HG03565 (cell line): ENCODE measurements around the gene ALK.

Experiments used
- ATAC-seq: cut with Tn5 transposase; IDR thresholded peaks from one replicate; pipeline ENCODE4 v1.9.1; 2021; ENCODE audit warnings: mild to moderate bottlenecking, moderate library complexity; ENCODE audit not compliant: unreplicated experiment

The ALK gene

DNA sequence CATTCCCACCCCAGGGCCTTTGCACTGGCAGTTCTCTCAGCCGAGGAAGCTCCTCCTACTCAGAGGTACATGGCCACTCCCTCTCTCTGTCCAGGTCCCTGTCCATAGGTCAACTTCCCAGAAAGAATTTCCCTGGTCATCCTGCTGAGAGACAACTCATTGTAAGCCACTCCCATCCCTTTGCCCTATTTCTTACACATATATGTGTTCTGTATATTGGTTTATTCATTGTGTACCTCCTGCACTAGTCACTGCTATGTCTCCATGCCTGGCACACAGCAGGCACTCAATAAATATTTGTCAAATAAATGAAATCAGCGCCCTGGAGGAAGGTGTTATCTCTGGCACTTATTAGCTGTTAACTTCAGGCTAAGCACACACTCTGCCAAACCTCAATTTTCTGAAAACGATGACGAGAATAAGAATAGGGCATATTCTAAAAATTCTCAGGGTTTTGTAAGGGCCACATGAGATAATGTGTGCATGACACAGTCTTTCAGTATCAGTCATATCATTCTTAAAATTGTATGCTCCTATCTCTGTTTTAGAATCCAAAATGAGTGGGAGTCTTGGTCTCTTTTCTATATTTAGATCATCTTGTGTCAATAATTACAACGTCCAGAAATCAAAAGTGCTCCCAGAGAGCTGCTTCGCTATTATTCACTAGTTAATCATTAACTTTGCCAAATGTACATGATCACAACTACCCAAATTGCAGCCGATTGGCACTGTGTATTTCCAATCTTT lies 198.0 kb downstream of the ALK start:
- peak; percentile 87 for ATAC-seq

GRCh38 chr2:29719639-29720038 lies 201.7 kb downstream of the ALK start:
- no peak for ATAC-seq

DNA sequence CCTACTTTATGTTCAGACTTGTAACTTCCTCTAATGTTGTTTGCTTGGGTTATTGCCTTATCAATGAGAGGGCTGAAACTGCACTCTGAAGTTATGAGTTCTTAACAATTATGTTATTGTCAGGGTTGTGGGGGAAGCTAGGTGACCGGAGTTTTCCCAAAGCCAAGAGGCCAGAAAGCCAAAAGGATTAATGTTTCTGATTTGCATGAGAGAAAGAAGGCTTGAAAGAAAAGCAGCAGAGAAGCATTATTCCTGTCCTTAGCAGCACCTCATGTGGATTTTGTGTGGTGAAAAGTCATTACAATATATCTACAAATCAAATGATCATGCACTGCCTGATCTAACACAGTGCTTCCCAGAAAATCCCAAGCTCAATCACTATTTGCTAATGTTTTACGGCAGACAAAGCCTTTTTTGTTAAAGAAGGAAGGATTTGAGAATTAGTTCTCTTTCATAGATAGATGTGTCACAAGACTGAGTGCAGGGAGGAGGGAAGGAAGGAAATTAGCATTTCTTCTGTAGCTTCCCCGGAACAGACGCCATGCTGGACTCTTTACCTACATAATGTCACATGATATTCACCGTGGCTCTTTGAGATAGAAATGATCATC lies 203.2 kb downstream of the ALK start:
- no peak for ATAC-seq

- no peak for ATAC-seq
Observed at GRCh38 chr2:29715655-29716054, 205.7 kb downstream of the ALK start.

DNA sequence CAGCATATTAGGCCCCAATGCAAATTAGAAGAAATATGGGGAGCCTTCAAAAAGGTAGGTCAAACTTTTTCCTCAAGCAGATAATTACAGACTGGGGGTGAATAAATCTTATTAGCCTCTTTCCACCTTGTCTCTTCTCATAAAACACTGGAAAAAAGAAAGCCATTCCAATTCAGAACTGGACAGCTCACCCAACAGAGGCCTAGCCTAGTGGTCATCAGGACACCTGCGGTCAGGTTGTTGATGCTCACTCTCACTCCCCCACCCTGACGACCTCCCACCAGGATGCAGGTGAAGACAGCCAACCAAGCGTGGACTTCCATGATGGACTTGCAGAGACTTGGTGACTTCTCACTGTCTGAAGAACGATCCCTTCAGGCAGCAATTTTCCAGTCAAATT lies 207.1 kb downstream of the ALK start:
- no peak for ATAC-seq

- no peak for ATAC-seq
Observed at GRCh38 chr2:29706171-29706720, 215.1 kb downstream of the ALK start.

GRCh38 chr2:29705616-29706015 lies 215.8 kb downstream of the ALK start:
- no peak for ATAC-seq

DNA sequence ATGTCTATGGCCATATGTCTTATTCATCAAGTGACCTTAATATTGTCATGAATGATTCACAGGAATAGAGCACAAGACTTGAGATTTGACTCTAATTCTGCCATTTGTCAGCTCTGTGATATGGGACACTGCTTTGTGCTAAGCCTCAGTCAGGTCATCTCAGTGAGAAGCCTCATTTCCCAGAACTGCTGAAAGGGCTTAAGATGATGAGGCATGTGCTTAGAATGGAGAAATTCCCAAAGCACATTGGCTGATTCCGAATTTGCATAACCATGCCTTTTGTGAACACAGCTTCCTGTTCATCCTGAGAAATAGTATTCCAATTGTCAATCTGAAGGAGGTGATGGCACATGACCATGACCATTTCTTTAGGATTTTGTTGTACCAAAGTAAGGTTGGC lies 218.1 kb downstream of the ALK start:
- ATAC-seq = no peak

DNA sequence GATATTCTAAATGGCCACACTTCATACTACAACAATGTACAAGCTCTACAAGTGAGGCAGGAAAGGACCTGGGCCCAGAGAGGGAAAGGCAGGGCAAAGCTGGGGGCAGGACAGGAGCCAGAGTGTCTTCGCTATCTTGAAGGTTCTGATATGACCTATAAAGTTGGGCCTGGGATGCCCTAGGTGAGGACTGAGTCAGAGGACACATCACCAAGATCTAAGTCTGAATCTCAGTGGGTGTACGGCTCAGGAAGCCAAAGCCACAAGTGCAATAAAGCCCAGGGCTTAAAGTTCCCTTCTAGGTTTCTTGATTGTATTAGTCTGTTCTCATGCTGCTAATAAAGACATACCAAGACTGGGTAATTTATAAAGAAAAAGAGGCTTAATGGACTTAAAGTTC lies 219.1 kb downstream of the ALK start:
- no peak for ATAC-seq

GRCh38 chr2:29700560-29700959 lies 220.8 kb downstream of the ALK start:
- ATAC-seq = no peak

DNA sequence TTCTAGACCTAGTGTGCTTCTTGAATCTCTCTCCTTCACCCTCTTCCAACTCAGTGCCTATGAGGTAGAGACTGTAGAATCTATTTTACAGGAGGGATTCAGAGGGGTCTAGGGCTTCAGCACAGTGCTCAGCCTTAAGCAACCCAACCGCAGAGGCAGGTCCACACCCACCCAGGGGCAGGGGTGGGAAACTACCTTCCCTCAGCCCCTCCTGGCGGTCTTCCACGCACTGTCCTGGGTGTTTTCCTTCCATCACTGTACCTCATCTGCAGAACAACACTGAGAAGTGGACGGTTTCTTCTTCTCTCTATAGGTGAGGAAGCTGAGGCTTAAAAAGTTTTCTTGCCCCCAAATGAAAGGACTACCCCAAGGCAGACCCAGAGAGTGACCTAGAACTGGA lies 222.3 kb downstream of the ALK start:
- no peak for ATAC-seq

DNA sequence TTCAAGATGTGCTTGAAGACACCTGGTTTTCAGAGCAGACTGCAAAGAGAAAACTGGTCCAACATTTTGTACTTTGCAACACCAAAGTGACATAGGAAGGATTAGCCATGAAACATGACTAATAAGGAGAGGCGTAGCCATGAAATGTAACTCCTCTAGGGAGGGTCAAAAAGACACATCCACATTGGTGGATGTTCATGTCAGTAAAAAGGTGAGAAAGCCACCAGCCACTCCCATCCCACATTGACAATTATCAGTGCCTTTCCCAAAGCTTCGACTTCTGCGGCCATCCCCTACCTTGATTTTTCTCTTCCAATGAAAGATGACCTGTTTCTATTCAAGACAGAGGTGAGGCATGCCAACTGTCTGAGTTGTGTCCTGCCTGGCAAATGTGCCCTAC lies 223.2 kb downstream of the ALK start:
- no peak for ATAC-seq

GRCh38 chr2:29697715-29698114 lies 223.7 kb downstream of the ALK start:
- ATAC-seq = no peak

GRCh38 chr2:29697181-29697580 lies 224.2 kb downstream of the ALK start:
- no peak for ATAC-seq

DNA sequence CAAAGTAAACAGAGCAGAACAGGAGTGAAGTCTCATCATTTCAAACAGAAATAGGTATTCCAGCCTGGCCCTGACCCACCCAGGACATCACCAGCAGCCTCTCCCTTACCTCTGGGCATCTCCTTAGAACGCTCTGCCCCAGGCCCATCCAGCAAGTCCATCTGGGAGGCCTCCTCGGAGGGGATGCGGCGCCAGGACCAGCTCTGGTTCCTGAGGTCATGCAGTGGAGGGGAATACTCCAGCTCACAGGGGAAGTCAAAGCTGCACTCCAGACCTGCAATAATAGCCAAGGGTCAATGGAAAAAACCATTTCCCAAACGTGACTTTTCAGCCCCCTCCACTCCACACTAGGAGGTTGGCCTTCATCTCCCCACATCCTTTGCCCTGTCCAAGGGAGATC lies 226.6 kb downstream of the ALK start:
- no peak for ATAC-seq

DNA sequence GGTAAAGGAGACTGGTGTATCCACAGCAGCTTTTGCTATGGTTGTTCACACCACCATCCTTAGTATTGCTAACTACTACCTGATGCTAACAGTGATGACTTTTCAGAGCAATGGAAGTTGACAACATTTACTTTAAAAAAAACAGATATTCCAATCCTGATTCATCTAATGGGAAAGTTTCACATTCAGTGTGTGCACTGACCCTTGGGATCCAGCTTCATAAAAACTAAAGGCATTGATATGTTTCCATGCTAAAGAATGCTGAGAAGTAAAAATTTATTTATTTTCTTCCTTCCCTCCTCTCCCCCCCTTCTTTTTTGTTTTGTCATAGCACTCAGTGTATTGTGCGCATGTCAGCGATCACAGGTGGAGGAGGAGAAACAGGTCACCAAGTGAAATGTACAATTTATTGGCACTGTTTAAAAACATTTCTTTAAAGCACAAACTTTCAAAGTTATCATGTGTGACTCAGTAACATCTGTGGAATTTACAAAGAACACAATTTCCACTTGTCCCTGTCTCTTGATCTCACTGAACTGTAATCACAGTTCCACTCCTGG lies 229.9 kb downstream of the ALK start:
- ATAC-seq = no peak

GRCh38 chr2:29689666-29690065 lies 231.7 kb downstream of the ALK start:
- ATAC-seq = no peak

DNA sequence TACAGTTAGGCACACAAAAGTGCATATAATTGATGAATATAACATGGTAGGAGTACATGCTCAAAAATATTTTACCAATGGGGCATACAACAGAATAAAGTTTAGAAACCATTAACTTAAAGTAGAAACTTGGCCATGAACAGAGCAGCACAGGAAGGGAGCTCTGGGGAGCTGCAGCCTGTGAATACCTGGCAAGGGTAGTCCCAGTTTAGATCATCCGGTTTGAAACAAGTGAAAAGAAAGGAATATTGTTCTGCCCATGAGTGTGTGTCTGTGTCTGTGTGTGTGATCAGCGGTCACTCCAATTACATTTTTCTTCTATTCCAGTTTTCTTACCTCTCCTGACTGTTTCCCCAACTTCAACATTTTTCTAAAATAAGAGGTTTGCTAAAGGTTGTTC lies 233.0 kb downstream of the ALK start:
- ATAC-seq = no peak

DNA sequence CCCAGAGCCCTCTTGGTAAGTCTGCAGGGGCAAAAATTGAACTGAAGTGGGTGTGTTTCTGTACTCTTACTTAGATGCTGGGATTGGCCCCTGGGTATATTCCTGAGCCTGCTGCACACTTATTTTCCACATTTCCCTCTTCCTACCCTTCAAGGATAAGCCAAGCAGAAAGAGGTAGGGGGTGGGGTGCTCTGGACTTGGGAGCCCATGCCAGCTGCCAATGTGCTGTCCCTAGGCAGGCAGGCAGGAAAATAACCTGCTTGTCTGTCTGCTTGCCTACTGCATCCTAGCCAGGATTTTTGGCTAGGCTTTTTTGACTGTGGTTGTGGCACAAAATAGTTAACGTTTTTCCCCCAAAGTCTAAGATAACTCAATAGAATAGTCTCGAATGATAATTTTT lies 234.3 kb downstream of the ALK start:
- ATAC-seq = no peak

- ATAC-seq = no peak
Observed at GRCh38 chr2:29676886-29677453, 244.4 kb downstream of the ALK start.

DNA sequence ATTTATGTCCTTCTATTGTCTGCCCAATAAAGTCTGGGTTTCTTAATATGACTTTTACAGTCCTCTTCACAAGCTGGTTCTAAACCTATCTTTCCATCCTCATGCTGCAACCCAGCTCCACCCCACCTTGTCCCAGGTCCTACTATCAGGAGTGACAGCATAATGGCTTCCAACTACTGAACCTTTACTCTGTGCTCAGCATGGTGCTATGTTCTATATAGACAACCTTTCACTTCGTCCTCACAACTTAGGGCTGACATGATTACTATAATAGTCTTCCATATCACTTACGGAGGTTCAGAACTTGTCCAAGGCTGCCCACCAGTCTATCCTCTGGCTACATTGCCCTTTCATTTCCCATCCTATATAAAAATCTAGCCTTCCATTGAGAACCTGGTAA lies 256.8 kb downstream of the ALK start:
- no peak for ATAC-seq

GRCh38 chr2:29663268-29663667 lies 258.1 kb downstream of the ALK start:
- no peak for ATAC-seq
